ENCODE results near the gene GHR. TPM values are rescaled to one million over a fixed set of nuclear protein-coding genes. Genes with fewer than 3 reads are reported as not detected.

GHR gene
- total RNA-seq, 1 experiment from 2014 or later: 0.05 TPM

GRCh38 chr5:42745426-42745825, 322.2 kb downstream of the GHR start:
- no peaks in the 10 kb centered on the region for H3K27me3 ChIP-seq (replicated peaks)
- no peaks in the 10 kb centered on the region for H3K4me1 ChIP-seq (replicated peaks)
- H3K4me3 ChIP-seq: no peak overlapping the region
- no peak overlapping the region for H3K27ac ChIP-seq
- no peaks in the 10 kb centered on the region for H3K36me3 ChIP-seq
- H3K9me3 ChIP-seq (replicated peaks): no peaks in the 10 kb centered on the region
- no peak for DNase-seq (ENCODE audit: low read depth in 1 of 2, low spot score in 2 of 2)

- Histone ChIP-seq H3K36me3 (no peaks in the 10 kb centered on the region), H3K4me1 (replicated peaks) (no peaks in the 10 kb centered on the region), H3K4me3 (no peak overlapping the region), H3K27ac (no peak overlapping the region), H3K27me3 (replicated peaks) (no peaks in the 10 kb centered on the region), H3K9me3 (replicated peaks) (no peaks in the 10 kb centered on the region)
- DNase-seq (ENCODE audit: low read depth in 1 of 2, low spot score in 2 of 2): no peak
These were observed 322.6 kb downstream of the GHR start for GRCh38 chr5:42745856-42746255.

- H3K4me1 ChIP-seq (replicated peaks): no peaks in the 10 kb centered on the region
- DNase-seq (ENCODE audit: low read depth in 1 of 2, low spot score in 2 of 2): no peak
These were observed 325.8 kb downstream of the GHR start for GRCh38 chr5:42749020-42749419.

GRCh38 chr5:42750507-42750906, 327.3 kb downstream of the GHR start:
- no peaks in the 10 kb centered on the region for H3K4me1 ChIP-seq (replicated peaks)
- no peak for DNase-seq (ENCODE audit: low read depth in 1 of 2, low spot score in 2 of 2)
- H3K9me3 ChIP-seq (replicated peaks): no peaks in the 10 kb centered on the region
- H3K27ac ChIP-seq: no peak overlapping the region
- no peaks in the 10 kb centered on the region for H3K27me3 ChIP-seq (replicated peaks)
- no peak overlapping the region for H3K4me3 ChIP-seq
- no peaks in the 10 kb centered on the region for H3K36me3 ChIP-seq

More at GRCh38 chr5:42749020-42749419, 325.8 kb downstream of the GHR start:
- no peaks in the 10 kb centered on the region for H3K36me3 ChIP-seq
- no peaks in the 10 kb centered on the region for H3K27me3 ChIP-seq (replicated peaks)
- H3K9me3 ChIP-seq (replicated peaks): no peaks in the 10 kb centered on the region
- no peak overlapping the region for H3K27ac ChIP-seq
- H3K4me3 ChIP-seq: no peak overlapping the region

- no peak for DNase-seq (ENCODE audit: low read depth in 1 of 2, low spot score in 2 of 2)
- H3K4me3 ChIP-seq: no peak overlapping the region
- no peaks in the 10 kb centered on the region for H3K9me3 ChIP-seq (replicated peaks)
- H3K27me3 ChIP-seq (replicated peaks): no peaks in the 10 kb centered on the region
- H3K27ac ChIP-seq: no peak overlapping the region
- no peaks in the 10 kb centered on the region for H3K4me1 ChIP-seq (replicated peaks)
- no peaks in the 10 kb centered on the region for H3K36me3 ChIP-seq
These were observed 327.8 kb downstream of the GHR start for GRCh38 chr5:42751044-42751443.

GRCh38 chr5:42753099-42753498, 329.9 kb downstream of the GHR start:
- no peak overlapping the region for H3K4me3 ChIP-seq
- H3K9me3 ChIP-seq (replicated peaks): no peaks in the 10 kb centered on the region
- H3K27ac ChIP-seq: no peak overlapping the region
- no peaks in the 10 kb centered on the region for H3K4me1 ChIP-seq (replicated peaks)
- H3K36me3 ChIP-seq: no peaks in the 10 kb centered on the region
- DNase-seq (ENCODE audit: low read depth in 1 of 2, low spot score in 2 of 2): no peak
- H3K27me3 ChIP-seq (replicated peaks): no peaks in the 10 kb centered on the region

- DNase-seq (ENCODE audit: low read depth in 1 of 2, low spot score in 2 of 2): no peak
- H3K9me3 ChIP-seq (replicated peaks): no peaks in the 10 kb centered on the region
- H3K27ac ChIP-seq: no peak within 1 kb of the TSS
- no peaks in the 10 kb centered on the region for H3K27me3 ChIP-seq (replicated peaks)
- H3K4me3 ChIP-seq: no peak within 1 kb of the TSS
- no peaks in the 10 kb centered on the region for H3K36me3 ChIP-seq
- H3K4me1 ChIP-seq (replicated peaks): no peaks in the 10 kb centered on the region
These were observed 333.7 kb downstream of the GHR start, which contains the start of gene CCDC152 for GRCh38 chr5:42756606-42757601. Gene CCDC152, plus strand, starts transcription at chr5:42756818. Its CDS starts 2,304 bp downstream, at chr5:42759122.

GRCh38 chr5:42759456-42759855, 336.2 kb downstream of the GHR start:
- no peak for DNase-seq (ENCODE audit: low read depth in 1 of 2, low spot score in 2 of 2)
- H3K4me1 ChIP-seq (replicated peaks): no peaks in the 10 kb centered on the region
- H3K4me3 ChIP-seq: no peak overlapping the region
- H3K27ac ChIP-seq: no peak overlapping the region; the same call in 1 of the 2 replicates
- no peaks in the 10 kb centered on the region for H3K27me3 ChIP-seq (replicated peaks)
- H3K36me3 ChIP-seq: no peaks in the 10 kb centered on the region
- no peaks in the 10 kb centered on the region for H3K9me3 ChIP-seq (replicated peaks)

- DNase-seq (ENCODE audit: low read depth in 1 of 2, low spot score in 2 of 2): no peak
- Histone ChIP-seq H3K27ac (no peak overlapping the region), H3K9me3 (replicated peaks) (no peaks in the 10 kb centered on the region)
These were observed 337.2 kb downstream of the GHR start for GRCh38 chr5:42760426-42760825.

GRCh38 chr5:42761791-42762190, 338.6 kb downstream of the GHR start:
- Histone ChIP-seq H3K27me3 (replicated peaks) (no peaks in the 10 kb centered on the region), H3K4me3 (no peak overlapping the region), H3K4me1 (replicated peaks) (no peaks in the 10 kb centered on the region), H3K27ac (no peak overlapping the region), H3K9me3 (replicated peaks) (no peaks in the 10 kb centered on the region), H3K36me3 (no peaks in the 10 kb centered on the region)
- no peak for DNase-seq (ENCODE audit: low read depth in 1 of 2, low spot score in 2 of 2)

More at GRCh38 chr5:42760426-42760825, 337.2 kb downstream of the GHR start:
- H3K4me3 ChIP-seq: no peak overlapping the region
- no peaks in the 10 kb centered on the region for H3K27me3 ChIP-seq (replicated peaks)
- no peaks in the 10 kb centered on the region for H3K4me1 ChIP-seq (replicated peaks)
- no peaks in the 10 kb centered on the region for H3K36me3 ChIP-seq

GRCh38 chr5:42767491-42768105, 344.4 kb downstream of the GHR start:
- Histone ChIP-seq H3K27me3 (replicated peaks) (no peaks in the 10 kb centered on the region), H3K27ac (no peak overlapping the region), H3K36me3 (no peaks in the 10 kb centered on the region), H3K9me3 (replicated peaks) (no peaks in the 10 kb centered on the region), H3K4me3 (no peak overlapping the region), H3K4me1 (replicated peaks) (no peaks in the 10 kb centered on the region)
- no peak for DNase-seq (ENCODE audit: low read depth in 1 of 2, low spot score in 2 of 2)

GRCh38 chr5:42768106-42768504, 344.9 kb downstream of the GHR start:
- H3K9me3 ChIP-seq (replicated peaks): no peaks in the 10 kb centered on the region
- no peaks in the 10 kb centered on the region for H3K27me3 ChIP-seq (replicated peaks)
- H3K4me3 ChIP-seq: no peak overlapping the region
- DNase-seq (ENCODE audit: low read depth in 1 of 2, low spot score in 2 of 2): no peak
- no peak overlapping the region for H3K27ac ChIP-seq
- no peaks in the 10 kb centered on the region for H3K36me3 ChIP-seq
- no peaks in the 10 kb centered on the region for H3K4me1 ChIP-seq (replicated peaks)

GRCh38 chr5:42770003-42770402, 346.8 kb downstream of the GHR start:
- H3K9me3 ChIP-seq (replicated peaks): no peaks in the 10 kb centered on the region
- DNase-seq (ENCODE audit: low read depth in 1 of 2, low spot score in 2 of 2): no peak
- no peaks in the 10 kb centered on the region for H3K27me3 ChIP-seq (replicated peaks)
- no peaks in the 10 kb centered on the region for H3K4me1 ChIP-seq (replicated peaks)
- H3K4me3 ChIP-seq: no peak overlapping the region
- no peak overlapping the region for H3K27ac ChIP-seq
- no peaks in the 10 kb centered on the region for H3K36me3 ChIP-seq
